KBM-7 (cell line): ENCODE measurements around the gene MARF1.
"Not testable (repeated sequence)": the region's sequence is repeated elsewhere in the genome, so short reads cannot be mapped to it uniquely, and the experiment has no call there.

ENCODE experiments used
- DNase-seq: peaks from one replicate; pipeline ENCODE4 v3.0.0-alpha.2; 2015
- in situ Hi-C: fragments of 300-500 bp; cut with MboI; formaldehyde crosslinking; loops from 2 replicates; pipeline ENCODE4 v1.14.3; 2020; ENCODE audit warnings: low sequenced_read_pairs, low pct_unique_long_range_greater_than_20kb, mixed read lengths

MARF1 gene

GRCh38 chr16:15640966-15641365, 2.0 kb downstream of the MARF1 start:
- DNase-seq: no peak
- in situ Hi-C loops: no loop called here

GRCh38 chr16:15639061-15639568, 3.8 kb downstream of the MARF1 start:
- no peak for DNase-seq
- in situ Hi-C loops: no loop called here

- DNase-seq: peak; percentile 19
- in situ Hi-C loops: no loop called here
Measured at GRCh38 chr16:15636392-15636873, 6.5 kb downstream of the MARF1 start.

- in situ Hi-C loops: no loop called here
- no peak for DNase-seq
Measured at GRCh38 chr16:15635926-15636325, 7.0 kb downstream of the MARF1 start.

- in situ Hi-C loops: no loop called here
- no peak for DNase-seq
Measured at GRCh38 chr16:15631730-15632409, 11.1 kb downstream of the MARF1 start.

GRCh38 chr16:15621889-15622288, 21.1 kb downstream of the MARF1 start:
- no peak for DNase-seq
- in situ Hi-C loops: no loop called here

GRCh38 chr16:15621456-15621855, 21.5 kb downstream of the MARF1 start:
- in situ Hi-C loops: no loop called here
- DNase-seq: no peak

DNA sequence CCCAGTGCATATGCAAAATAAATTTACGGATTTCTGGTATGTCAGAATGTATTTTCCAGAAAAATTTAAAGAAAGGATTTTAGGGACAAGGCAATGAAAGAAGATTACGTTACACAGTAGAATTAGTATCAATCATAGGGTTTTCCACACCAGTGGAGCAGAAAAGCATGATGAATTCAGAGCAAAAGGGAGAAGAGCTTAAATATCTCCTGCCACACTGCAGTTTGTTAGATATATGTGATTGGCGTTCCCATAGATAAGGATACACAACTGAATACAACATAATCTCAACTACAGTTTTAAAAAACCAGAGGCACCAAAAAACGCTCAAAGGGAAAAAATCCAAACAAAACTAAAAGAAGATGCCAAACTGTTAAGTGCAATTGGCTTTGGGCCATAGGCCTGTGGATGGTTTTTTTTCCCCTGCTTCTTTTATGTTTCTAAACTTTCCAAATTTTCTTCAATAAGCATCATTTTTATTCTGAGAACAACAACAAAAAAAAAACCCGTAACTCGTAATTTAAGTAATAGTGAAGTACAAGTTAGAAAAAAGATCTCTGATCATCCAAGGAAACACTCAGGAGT, 22.3 kb downstream of the MARF1 start:
- no peak for DNase-seq
- in situ Hi-C loops: no loop called here

DNA sequence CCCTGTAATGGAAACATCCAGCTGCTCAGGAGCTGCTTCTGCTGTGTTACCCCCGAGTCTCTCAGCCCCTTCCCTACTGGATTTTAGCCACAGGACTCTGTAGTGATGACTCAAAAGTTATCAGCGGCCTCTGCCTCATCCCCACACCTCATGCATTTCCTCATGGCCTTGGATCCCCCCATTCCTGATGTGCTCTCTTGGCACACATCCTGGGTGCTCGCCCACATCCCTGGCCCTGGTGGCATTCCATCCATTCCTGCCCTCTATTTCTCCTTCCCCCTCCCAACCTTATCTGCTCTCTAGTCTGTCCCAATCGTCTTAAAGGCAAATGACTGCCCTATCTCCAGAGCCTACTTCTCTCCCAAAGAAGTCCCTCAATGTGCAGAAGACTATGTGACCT, 24.6 kb downstream of the MARF1 start:
- DNase-seq: no peak
- in situ Hi-C loops: no loop called here

DNA sequence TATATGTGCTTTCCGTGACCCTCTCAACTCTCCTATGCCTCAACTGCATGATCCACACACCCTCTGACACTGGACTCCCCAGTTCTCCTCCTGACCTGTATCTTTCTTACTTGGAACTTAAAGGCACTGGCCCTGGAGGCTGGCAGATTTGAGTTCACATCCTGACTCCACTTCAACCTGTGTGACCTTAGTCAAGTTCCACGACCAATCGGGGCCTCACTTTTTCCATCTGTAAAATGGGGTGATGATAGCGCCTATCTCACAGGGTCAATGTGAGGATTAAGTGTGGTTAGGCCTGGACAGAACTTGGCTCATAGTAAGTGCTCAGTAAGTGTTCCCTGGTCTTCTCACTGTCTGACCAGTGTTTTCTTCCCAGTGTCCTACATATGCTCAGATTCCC, 25.1 kb downstream of the MARF1 start:
- DNase-seq: no peak
- in situ Hi-C loops: no loop called here

GRCh38 chr16:15616475-15617165, 26.3 kb downstream of the MARF1 start:
- in situ Hi-C loops: no loop called here
- DNase-seq: no peak

DNA sequence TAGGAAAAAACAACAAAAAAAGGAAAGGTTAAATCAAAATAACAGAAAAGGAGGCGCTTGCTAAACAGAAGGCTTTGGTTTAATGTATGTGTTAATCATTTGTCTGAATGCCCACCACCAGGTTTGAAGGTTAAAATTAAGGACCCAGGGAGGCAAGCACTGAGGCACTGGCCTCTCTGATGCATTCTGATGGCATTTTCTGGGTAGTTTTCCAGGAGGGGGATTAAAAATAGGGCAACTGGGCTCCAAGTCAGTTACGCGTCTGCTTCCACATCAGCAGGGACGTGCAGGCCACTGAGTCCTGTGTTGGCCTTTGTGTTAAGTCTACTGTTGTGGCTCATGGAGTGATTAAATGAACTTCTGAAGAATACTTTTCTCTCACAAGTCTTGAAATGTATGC, 26.9 kb downstream of the MARF1 start:
- DNase-seq: no peak
- in situ Hi-C loops: no loop called here

- in situ Hi-C loops: no loop called here
- DNase-seq: no peak
Measured at GRCh38 chr16:15613676-15614075, 29.3 kb downstream of the MARF1 start.

- DNase-seq: no peak
- in situ Hi-C loops: no loop called here
Measured at GRCh38 chr16:15611610-15612009, 31.3 kb downstream of the MARF1 start.

DNA sequence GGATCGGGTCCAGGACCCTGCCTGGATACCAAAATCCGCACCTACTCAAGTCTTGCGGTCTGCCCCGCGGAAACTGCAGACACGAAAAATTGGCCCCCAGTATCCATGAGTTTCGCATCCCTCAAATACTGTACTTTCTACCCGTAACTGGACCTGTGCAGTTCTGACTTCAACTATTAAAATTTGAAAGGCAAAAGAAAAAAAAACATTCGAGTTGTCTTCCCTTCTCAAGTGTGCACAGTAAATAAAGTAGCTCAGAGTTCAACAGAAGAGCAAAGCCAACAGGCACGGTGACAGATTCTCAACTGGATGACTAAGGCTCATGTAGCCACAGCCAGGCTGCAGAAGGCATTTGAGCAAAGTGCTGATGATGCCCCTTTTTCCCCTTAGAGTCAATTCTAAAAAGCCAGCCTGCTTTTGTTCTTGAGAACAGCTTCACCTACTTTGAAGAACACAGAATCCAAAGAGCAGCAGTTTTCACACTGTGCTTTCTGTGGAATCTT, 32.5 kb downstream of the MARF1 start:
- in situ Hi-C loops: no loop called here
- DNase-seq: no peak

DNA sequence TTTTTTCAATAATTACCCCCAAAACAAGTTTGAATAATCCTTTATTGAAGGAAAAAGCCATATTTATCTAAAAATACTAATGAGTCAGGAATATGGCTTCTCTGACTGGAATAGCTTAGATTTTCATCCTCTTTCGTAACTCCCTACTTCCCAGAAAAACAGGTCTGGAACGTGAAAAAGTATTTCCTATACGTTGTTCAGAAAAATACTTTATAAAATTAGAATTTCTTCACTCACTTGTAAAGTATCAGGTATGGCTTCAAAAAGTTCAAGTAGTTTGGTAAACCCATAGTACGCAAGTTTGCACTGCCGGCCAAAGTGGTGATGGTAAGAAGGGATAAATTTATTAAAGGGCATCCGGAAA, 33.7 kb downstream of the MARF1 start:
- no peak for DNase-seq
- in situ Hi-C loops: no loop called here

DNA sequence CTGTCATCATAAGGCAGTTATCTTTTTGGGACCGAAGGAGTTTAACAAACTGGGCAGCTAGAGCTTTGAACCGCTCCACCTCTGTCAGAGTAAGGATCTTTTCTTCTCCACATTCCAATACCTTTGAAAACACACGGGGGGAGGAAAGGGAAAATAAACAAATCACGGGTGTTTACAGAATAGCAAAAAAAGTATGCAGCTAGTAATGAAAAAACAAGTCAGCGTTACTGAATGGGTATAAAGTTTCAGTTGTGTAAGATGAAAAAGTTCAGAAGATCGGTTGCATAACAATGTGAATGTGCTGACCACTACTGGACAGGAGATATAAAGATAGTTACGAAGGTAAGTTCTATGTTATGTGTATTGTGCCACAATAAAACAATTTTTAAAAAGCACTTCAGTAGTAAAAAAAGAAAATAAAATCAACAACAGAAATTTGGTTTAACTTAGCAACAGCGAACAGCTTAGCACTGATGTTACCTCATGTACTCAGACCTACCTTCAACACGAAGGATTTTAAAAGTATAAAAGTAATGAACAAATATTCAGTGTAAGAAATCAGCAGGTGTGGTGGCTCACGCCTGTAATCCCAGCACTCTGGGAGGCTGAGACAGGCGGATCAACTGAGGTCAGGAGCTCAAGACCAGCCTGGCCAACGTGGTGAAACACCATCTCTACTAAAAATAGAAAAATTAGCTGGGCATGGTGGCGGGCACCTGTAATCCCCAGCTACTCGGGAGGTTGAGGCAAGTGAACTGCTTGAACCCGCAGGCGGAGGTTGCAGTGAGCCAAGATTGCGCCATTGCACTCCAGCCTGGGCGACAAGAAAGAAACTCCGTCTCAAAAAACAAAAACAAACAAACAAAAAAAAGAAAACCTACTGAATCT, 34.3 kb downstream of the MARF1 start:
- in situ Hi-C loops: no loop called here
- no peak for DNase-seq

- in situ Hi-C loops: no loop called here
- DNase-seq: no peak
Measured at GRCh38 chr16:15607700-15608396, 35.1 kb downstream of the MARF1 start.

- in situ Hi-C loops, DNase-seq: not testable (repeated sequence)
Measured at GRCh38 chr16:15607221-15607699, 35.7 kb downstream of the MARF1 start.
